PC-9 (cell line): ENCODE data around the gene CERCAM. TPM values are rescaled to one million over a fixed set of nuclear protein-coding genes. Genes with fewer than 3 reads are reported as not detected.

Source experiments
- BruUV-seq: library from RNA; stranded (reverse); fragments of 400-500 nt; replicated peaks from 2 replicates; lab custom pipeline; 2021; lab: Mats Ljungman, UMichigan
- CTCF ChIA-PET: fragments of 300-600 bp; sonication (Branson Sonifier 250); formaldehyde crosslinking; loops from one replicate; lab custom pipeline; 2022; ENCODE audit warnings: antibody characterized with exemption; lab: Charles Lee
- POLR2A ChIA-PET: fragments of 300-600 bp; sonication (Branson Sonifier 250); formaldehyde crosslinking; loops from one replicate; lab custom pipeline; 2022; ENCODE audit warnings: antibody characterized with exemption; ENCODE audit not compliant: unreplicated experiment; lab: Charles Lee
- DNase-seq, 2 experiments: peaks; one replicate each; pipeline versions ENCODE4 v3.0.0 to v3.0.0-alpha.2; 2015 to 2022; ENCODE audit warnings: mixed read lengths in 1 of 2
- H2AFZ ChIP-seq: fragments of 200-600 bp; sonication (generic); 2 replicates; pipeline ENCODE4 v1.8.1; 2017; ENCODE audit warnings: antibody characterized with exemption
- H3F3A ChIP-seq: fragments of 200-600 bp; sonication (generic); 2 replicates; pipeline ENCODE4 v1.8.1; 2017; ENCODE audit warnings: antibody characterized with exemption, mild to moderate bottlenecking, low read depth; ENCODE audit not compliant: insufficient read depth
- H3K27ac ChIP-seq: fragments of 200-600 bp; sonication (generic); 2 replicates; pipeline ENCODE4 v1.6.1; 2016; ENCODE audit warnings: mixed run types
- H3K27me3 ChIP-seq: fragments of 200-600 bp; sonication (generic); 2 replicates; pipeline ENCODE4 v1.6.1; 2016; ENCODE audit warnings: low read depth, mixed run types; ENCODE audit not compliant: insufficient read depth
- H3K36me3 ChIP-seq: fragments of 200-600 bp; sonication (generic); 2 replicates; pipeline ENCODE4 v1.6.1; 2016; ENCODE audit warnings: low read depth, mixed run types
- H3K4me1 ChIP-seq: fragments of 200-600 bp; sonication (generic); replicated peaks from 2 replicates; pipeline ENCODE4 v1.6.1; 2016; ENCODE audit warnings: mixed run types; ENCODE audit not compliant: insufficient read depth
- H3K4me2 ChIP-seq: fragments of 200-600 bp; sonication (generic); 2 replicates; pipeline ENCODE4 v1.6.1; 2017; ENCODE audit warnings: mixed run types
- H3K4me3 ChIP-seq: fragments of 200-600 bp; sonication (generic); 2 replicates; pipeline ENCODE4 v1.6.1; 2016; ENCODE audit warnings: mixed run types
- H3K79me2 ChIP-seq: fragments of 200-600 bp; sonication (generic); 2 replicates; pipeline ENCODE4 v1.6.1; 2017; ENCODE audit warnings: low read depth, mixed run types
- H3K9me2 ChIP-seq: fragments of 200-600 bp; sonication (generic); 2 replicates; pipeline ENCODE4 v1.8.1; 2017; ENCODE audit warnings: mild to moderate bottlenecking; ENCODE audit not compliant: insufficient read depth
- H3K9me3 ChIP-seq: fragments of 200-600 bp; sonication (generic); 2 replicates; pipeline ENCODE4 v1.8.1; 2016; ENCODE audit warnings: low read depth; ENCODE audit not compliant: insufficient read depth
- H4K20me1 ChIP-seq: fragments of 200-600 bp; sonication (generic); 2 replicates; pipeline ENCODE4 v1.8.1; 2017; ENCODE audit not compliant: insufficient read depth
- EZH2 ChIP-seq: fragments of 200-600 bp; sonication (generic); IDR thresholded peaks from 2 replicates; pipeline ENCODE4 v1.8.0; 2017; ENCODE audit warnings: antibody characterized with exemption, low read depth
- intact Hi-C: fragments of 100-400 bp; cut with micrococcal nuclease; formaldehyde crosslinking; loops from one replicate; pipeline ENCODE4 v1.10.0; 2022; ENCODE audit not compliant: unreplicated experiment
- total RNA-seq: library from RNA; stranded (reverse); gene quantifications from 2 replicates; pipeline ENCODE4 v1.2.3, GENCODE V29; 2021
- TF ChIP-seq, protein P1 (sequence below): fragments of 200-600 bp; sonication (generic); conservative IDR thresholded peaks from 2 replicates; pipeline ENCODE4 v1.6.1; 2017; ENCODE audit warnings: mixed run types, antibody characterized with exemption, mild to moderate bottlenecking, moderate library complexity

Gene CERCAM
- total RNA-seq, 1 experiment from 2014 or later: 87.2 TPM

DNA sequence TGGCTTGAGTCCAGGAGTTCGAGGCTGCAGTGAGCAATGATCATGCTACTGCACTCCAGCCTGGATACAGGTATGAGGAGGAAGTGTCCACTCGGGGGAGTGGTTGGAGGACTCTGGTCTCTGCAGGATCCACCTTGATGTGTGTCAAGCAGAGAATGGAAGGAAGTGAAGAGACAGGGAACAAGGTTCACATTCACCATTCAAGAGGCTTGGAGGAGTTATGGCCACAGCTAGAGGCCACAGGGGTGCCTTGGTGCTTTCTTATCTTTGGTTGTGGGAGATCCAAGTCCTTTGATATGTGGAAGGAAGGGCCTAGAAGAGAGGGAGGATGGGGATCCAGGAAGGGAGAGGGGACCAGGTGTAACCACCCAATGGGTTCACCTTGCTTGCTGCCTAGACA, 5.4 kb upstream of the CERCAM start:
- Histone ChIP-seq H3K9me3 (no peaks in the 10 kb centered on the region), H3K9me2 (no peaks in the 10 kb centered on the region), H3F3A (peaks cover 5% of the 10 kb centered on the region), H3K27me3 (no peaks in the 10 kb centered on the region), H2AFZ (no peak overlapping the region), H3K4me2 (peak overlapping the region; percentile 67; the same call in 1 of the 2 replicates), H4K20me1 (no peaks in the 10 kb centered on the region), H3K27ac (no peak overlapping the region), H3K4me1 (peaks cover 15% of the 10 kb centered on the region), H3K79me2 (no peaks in the 10 kb centered on the region), H3K36me3 (no peaks in the 10 kb centered on the region), H3K4me3 (no peak overlapping the region)
- intact Hi-C loops: no loop called here
- CTCF ChIA-PET: no interaction called here
- no peak for TF ChIP-seq EZH2
- TF ChIP-seq, protein P1, sequence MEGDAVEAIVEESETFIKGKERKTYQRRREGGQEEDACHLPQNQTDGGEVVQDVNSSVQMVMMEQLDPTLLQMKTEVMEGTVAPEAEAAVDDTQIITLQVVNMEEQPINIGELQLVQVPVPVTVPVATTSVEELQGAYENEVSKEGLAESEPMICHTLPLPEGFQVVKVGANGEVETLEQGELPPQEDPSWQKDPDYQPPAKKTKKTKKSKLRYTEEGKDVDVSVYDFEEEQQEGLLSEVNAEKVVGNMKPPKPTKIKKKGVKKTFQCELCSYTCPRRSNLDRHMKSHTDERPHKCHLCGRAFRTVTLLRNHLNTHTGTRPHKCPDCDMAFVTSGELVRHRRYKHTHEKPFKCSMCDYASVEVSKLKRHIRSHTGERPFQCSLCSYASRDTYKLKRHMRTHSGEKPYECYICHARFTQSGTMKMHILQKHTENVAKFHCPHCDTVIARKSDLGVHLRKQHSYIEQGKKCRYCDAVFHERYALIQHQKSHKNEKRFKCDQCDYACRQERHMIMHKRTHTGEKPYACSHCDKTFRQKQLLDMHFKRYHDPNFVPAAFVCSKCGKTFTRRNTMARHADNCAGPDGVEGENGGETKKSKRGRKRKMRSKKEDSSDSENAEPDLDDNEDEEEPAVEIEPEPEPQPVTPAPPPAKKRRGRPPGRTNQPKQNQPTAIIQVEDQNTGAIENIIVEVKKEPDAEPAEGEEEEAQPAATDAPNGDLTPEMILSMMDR: no peak
- DNase-seq: no peak
- POLR2A ChIA-PET: interaction anchor here (0.6 to 0.7 kb wide), 4 partner anchors 60 to 333 kb away, joined by 6 to 25 read pairs (median 10); partner anchors contain the start of genes GOLGA2 and SWI5
- TSS peak; percentile 70 for BruUV-seq

DNA sequence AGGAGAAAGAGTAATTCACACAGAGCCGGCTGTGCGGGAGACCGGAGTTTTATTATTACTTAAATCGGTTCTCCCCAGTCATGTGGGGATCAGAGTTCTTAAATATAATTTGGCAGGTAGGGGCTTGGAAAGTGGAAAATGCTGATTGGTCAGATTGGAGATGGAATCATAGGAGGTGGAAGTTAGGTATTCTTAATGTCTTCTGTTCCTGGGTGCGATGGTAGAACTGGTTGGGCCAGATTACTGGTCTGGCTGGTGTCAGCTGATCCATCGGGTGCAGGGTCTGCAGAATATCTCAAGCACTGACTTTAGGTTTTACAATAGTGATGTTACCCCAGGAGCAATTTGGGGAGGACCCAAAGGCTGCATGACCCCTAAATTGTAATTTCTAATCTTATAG, 4.6 kb upstream of the CERCAM start:
- Histone ChIP-seq H3K27me3 (no peaks in the 10 kb centered on the region), H3K4me3 (peak overlapping the region; percentile 19; the same call in 1 of the 2 replicates), H3K9me3 (no peaks in the 10 kb centered on the region), H3F3A (peaks cover 5% of the 10 kb centered on the region), H3K4me1 (peaks cover 15% of the 10 kb centered on the region), H2AFZ (no peak overlapping the region), H3K9me2 (no peaks in the 10 kb centered on the region), H3K27ac (0 out of 2 replicates have a peak overlapping the region, but pooled peaks have one; percentile 14), H3K79me2 (no peaks in the 10 kb centered on the region), H3K36me3 (no peaks in the 10 kb centered on the region), H3K4me2 (peak overlapping the region; percentile 67), H4K20me1 (no peaks in the 10 kb centered on the region)
- ChIA-PET CTCF (no interaction called here), POLR2A (interaction anchor here (0.6 to 0.7 kb wide), 4 partner anchors 60 to 334 kb away, joined by 6 to 25 read pairs (median 10); partner anchors contain the start of genes GOLGA2 and SWI5)
- no peak for TF ChIP-seq EZH2
- TF ChIP-seq, protein P1: no peak
- intact Hi-C loops: no loop called here
- peak; percentile 75 to 80 for DNase-seq
- BruUV-seq: no TSS peak

DNA sequence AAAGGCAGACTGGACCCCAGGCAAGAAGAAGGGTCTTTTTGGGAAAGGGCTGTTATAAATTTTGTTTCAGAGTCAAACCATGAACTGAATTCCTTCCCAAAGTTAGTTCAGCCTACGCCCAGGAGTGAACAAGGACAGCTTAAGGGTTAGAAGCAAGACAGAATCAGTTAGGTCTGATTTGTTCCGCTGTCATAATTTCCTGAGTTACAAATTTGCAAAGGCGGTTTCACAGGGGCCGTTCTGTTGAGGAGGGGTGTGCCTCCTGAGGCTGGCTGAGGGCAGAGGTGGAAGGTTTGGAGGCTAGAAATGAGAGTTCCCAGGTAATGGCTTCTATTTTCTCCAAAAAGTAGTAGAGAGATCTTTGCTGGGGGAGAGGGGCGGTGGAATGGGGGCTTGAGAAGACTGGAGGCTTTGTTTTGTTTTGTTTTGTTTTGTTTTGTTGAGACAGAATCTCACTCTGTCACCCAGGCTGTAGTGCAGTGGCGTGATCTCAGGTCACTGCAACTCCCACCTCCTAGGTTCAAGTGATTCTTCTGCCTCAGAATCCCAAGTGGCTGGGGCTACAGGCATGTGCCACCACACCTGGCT, 4.1 kb upstream of the CERCAM start:
- H3K79me2 ChIP-seq: no peaks in the 10 kb centered on the region
- TF ChIP-seq EZH2: no peak
- TF ChIP-seq, protein P1: no peak
- no peaks in the 10 kb centered on the region for H3K36me3 ChIP-seq
- H2AFZ ChIP-seq: no peak overlapping the region
- no peaks in the 10 kb centered on the region for H4K20me1 ChIP-seq
- H3F3A ChIP-seq: peaks cover 5% of the 10 kb centered on the region
- no peak overlapping the region for H3K27ac ChIP-seq
- intact Hi-C loops: no loop called here
- no peaks in the 10 kb centered on the region for H3K27me3 ChIP-seq
- POLR2A ChIA-PET: no interaction called here
- peak overlapping the region; percentile 67 for H3K4me2 ChIP-seq
- no peak overlapping the region for H3K4me3 ChIP-seq
- no peak for DNase-seq
- no TSS peak for BruUV-seq
- CTCF ChIA-PET: no interaction called here
- no peaks in the 10 kb centered on the region for H3K9me2 ChIP-seq
- H3K4me1 ChIP-seq: peaks cover 15% of the 10 kb centered on the region
- no peaks in the 10 kb centered on the region for H3K9me3 ChIP-seq
